Esophagus squamous epithelium (tissue), 5 donors: ENCODE measurements around the gene GALNT15. TPM values are rescaled to one million over a fixed set of nuclear protein-coding genes. Genes with fewer than 3 reads are reported as not detected.

Experiments
- DNase-seq: peaks from one replicate; lab custom pipeline; 2025; lab: John Stamatoyannopoulos, UW
- H3K27ac ChIP-seq, 4 donors: fragments of 200-600 bp; sonication (generic); one replicate each; pipeline ENCODE4 v1.5.1; 2016 to 2019; ENCODE audit warnings: mild to moderate bottlenecking in 1 of 4
- H3K27me3 ChIP-seq, 4 donors: fragments of 200-600 bp; sonication (generic); 1 replicate in 3 of 4; 2 replicates in 1 of 4; pipeline versions ENCODE4 v1.5.1 to v1.6.0; 2017 to 2021; ENCODE audit warnings: antibody characterized with exemption in 1 of 4
- H3K36me3 ChIP-seq, 3 donors: fragments of 200-600 bp; sonication (generic); one replicate each; pipeline ENCODE4 v1.5.1; 2016 to 2019
- H3K4me1 ChIP-seq, 3 donors: fragments of 200-600 bp; sonication (generic); one replicate each; pipeline ENCODE4 v1.5.1; 2017 to 2019
- H3K4me3 ChIP-seq, 4 donors: fragments of 200-600 bp; sonication (generic); 1 replicate in 3 of 4; 2 replicates in 1 of 4; pipeline ENCODE4 v1.5.1; 2016 to 2019; ENCODE audit warnings: mild to moderate bottlenecking in 2 of 4, moderate library complexity in 1 of 4
- H3K9me3 ChIP-seq, 3 donors: fragments of 200-600 bp; sonication (generic); one replicate each; pipeline ENCODE4 v1.5.1; 2016 to 2019
- CTCF ChIP-seq, 6 experiments: fragments of 450-650 bp in 4 of 6; fragments of 200-600 bp in 2 of 6; sonication (generic) in 2 of 6; IDR thresholded peaks; one replicate each; pipeline ENCODE4 v1.5.1; 2016 to 2019; ENCODE audit warnings: antibody characterized with exemption in 6 of 6, mild to moderate bottlenecking in 4 of 6, moderate library complexity in 4 of 6
- POLR2A ChIP-seq, 4 donors: fragments of 450-650 bp; IDR thresholded peaks; one replicate each; pipeline ENCODE4 v1.6.1; 2017; ENCODE audit warnings: antibody characterized with exemption in 4 of 4, mild to moderate bottlenecking in 4 of 4, moderate library complexity in 3 of 4
- WGBS, 2 donors: methylation state at CpG; one replicate each; pipeline ENCODE4 v1.1.5; 2018; 5-methylcytosine and 5-hydroxymethylcytosine counted together
- intact Hi-C: fragments of 100-400 bp; cut with DNase I; formaldehyde crosslinking; loops from one replicate; pipeline ENCODE4 v1.15.0; 2022
- total RNA-seq, 4 donors: library from RNA; depleted of rRNA; stranded (reverse); fragments of >200 nt; gene quantifications; one replicate each; pipeline ENCODE4 v1.1.0, GENCODE V29; 2016
- donor health status: DM: yes; HTN: yes; CAD: no.

The GALNT15 gene
- total RNA-seq, 4 donors from 2014 or later = 4.6 to 117 (median 35.6) TPM

GRCh38 chr3:16279010-16279801 lies 104.7 kb downstream of the GALNT15 start:
- TF ChIP-seq CTCF (IDR thresholded peaks at IDR 0.05) = no peak
- no peak for TF ChIP-seq POLR2A (IDR thresholded peaks at IDR 0.05)
- no peak for DNase-seq
- 71 to 85% methylated on average over 2 of the region's 3 CpGs for WGBS, 2 donors
- intact Hi-C loops = no loop called here
- peaks cover 0 to 62% (median 0%) of the 10 kb centered on the region in 3 donors for H3K36me3 ChIP-seq
- H3K27me3 ChIP-seq = no peaks in the 10 kb centered on the region
- peak overlapping the region in 1 of 4 donors; percentile 7 for H3K27ac ChIP-seq
- no peaks in the 10 kb centered on the region for H3K4me1 ChIP-seq
- no peaks in the 10 kb centered on the region for H3K9me3 ChIP-seq
- H3K4me3 ChIP-seq = no peak overlapping the region

DNA sequence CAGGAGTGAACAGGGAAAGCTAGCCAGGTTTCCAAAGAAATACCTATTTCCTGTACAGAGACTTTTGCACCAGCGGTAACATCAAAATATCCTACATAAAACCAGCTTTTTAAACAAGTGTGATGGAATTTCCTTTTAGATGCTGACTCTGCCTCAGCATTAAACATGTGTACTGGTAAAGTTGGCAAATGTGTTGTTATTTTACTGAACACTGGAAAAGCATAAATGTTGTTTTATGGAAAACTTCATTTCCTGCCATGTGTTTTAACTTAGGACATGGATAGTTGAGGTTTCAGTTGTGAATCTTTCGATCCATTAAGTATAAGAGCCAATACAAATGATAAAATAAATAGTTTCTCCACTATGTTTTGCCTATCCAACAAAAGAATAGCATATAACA lies 106.2 kb downstream of the GALNT15 start:
- TF ChIP-seq POLR2A (IDR thresholded peaks at IDR 0.05) (no peak), CTCF (IDR thresholded peaks at IDR 0.05) (no peak)
- Histone ChIP-seq H3K4me1 (no peaks in the 10 kb centered on the region), H3K27me3 (no peaks in the 10 kb centered on the region), H3K4me3 (no peak overlapping the region), H3K9me3 (no peaks in the 10 kb centered on the region), H3K27ac (no peak overlapping the region), H3K36me3 (peaks cover 0 to 56% (median 0%) of the 10 kb centered on the region in 3 donors)
- intact Hi-C loops = no loop called here
- WGBS, 2 donors = 83 to 96% methylated on average over 2 of the region's 2 CpGs
- no peak for DNase-seq

Other genes starting within 250 kb of the GALNT15 start
- gene DPH3, start 90.3 kb downstream of the GALNT15 start, total RNA-seq = 10 to 100 TPM in 2 of 4 donors, 1 to 10 TPM in 2; 2.8 to 21.9 (median 10.0) TPM
- gene OXNAD1, start 90.5 kb downstream of the GALNT15 start, total RNA-seq = 10 to 100 TPM in 3 of 4 donors, 1 to 10 TPM in 1; 8.0 to 17.2 (median 15.4) TPM